Measurements from ENCODE around the gene SAP25.
A peak's percentile ranks its signal among the peaks of the same experiment; 100 is the strongest.

The SAP25 gene

DNA sequence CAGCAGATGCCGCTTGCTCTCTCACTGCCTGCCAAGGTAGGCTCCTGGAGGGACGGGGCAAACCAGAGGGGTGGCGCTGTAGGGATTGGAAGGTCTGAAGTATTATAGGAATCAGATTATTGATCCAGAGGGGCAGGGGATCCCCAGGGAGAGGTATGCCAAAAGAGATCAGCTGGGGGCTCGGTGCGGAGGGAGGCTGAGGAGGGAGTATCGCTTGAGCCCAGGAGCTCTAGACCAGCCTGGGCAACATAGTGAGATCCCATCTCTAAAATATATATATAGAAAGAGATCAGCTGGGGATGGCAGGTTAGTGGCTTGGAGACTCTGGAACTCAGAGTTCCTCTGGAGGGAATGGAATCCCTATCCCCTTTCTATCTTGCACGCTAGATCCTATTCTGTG is 21.5 kb upstream of the SAP25 start:
- DNase-seq (ENCODE audit: low read depth, low spot score): no peak

DNA sequence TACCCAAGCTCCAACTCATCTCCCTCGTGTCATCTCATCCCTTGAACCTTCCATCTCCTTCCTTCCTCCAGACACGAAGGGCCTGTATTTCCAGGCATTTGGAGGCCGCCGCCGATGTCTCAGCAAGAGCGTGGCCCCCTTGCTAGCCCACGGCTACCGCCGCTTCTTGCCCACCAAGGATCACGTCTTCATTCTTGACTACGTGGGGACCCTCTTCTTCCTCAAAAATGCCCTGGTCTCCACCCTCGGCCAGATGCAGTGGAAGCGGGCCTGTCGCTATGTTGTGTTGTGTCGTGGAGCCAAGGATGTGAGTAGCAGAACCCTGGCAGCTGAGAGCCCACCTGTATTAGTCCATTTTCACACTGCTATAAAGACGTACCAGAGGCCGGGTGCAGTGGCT is 17.9 kb upstream of the SAP25 start:
- DNase-seq (ENCODE audit: low read depth, low spot score): no peak

- no peak for DNase-seq (ENCODE audit: low read depth, low spot score)
Observed at GRCh38 chr7:100590077-100590737, 16.5 kb upstream of the SAP25 start.

DNA sequence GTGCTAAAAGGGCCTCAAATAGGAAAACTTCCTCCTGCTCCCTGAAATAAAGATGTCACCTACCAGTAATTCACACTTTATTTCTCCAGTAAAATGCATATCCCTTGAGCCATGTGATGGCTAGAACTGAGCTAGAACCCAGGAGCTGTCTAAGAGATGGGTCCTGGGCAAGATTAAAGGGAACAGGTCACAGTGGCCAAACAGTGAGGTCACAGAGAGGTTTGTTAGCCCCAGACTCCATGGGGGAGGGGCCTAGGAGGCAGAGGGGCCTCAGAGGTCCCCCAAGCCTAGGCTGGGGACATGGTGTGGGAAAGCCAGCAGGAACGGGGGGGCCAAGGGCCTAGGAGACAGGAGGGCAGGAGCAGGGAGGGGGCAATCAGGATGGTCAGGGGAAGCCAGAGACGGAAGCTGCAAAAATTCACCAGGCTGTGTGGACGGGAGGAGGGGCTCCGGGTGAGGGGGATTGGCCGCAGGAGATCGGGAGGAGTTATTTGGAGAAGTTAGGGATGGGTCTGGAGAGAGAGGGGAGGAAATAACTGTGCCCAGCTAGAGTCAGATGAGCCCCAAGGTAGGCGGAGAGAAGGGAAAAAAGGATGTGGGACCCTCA is 15.7 kb upstream of the SAP25 start:
- DNase-seq (ENCODE audit: low read depth, low spot score): no peak

GRCh38 chr7:100588438-100588837 is 14.7 kb upstream of the SAP25 start:
- no peak for DNase-seq (ENCODE audit: low read depth, low spot score)

DNA sequence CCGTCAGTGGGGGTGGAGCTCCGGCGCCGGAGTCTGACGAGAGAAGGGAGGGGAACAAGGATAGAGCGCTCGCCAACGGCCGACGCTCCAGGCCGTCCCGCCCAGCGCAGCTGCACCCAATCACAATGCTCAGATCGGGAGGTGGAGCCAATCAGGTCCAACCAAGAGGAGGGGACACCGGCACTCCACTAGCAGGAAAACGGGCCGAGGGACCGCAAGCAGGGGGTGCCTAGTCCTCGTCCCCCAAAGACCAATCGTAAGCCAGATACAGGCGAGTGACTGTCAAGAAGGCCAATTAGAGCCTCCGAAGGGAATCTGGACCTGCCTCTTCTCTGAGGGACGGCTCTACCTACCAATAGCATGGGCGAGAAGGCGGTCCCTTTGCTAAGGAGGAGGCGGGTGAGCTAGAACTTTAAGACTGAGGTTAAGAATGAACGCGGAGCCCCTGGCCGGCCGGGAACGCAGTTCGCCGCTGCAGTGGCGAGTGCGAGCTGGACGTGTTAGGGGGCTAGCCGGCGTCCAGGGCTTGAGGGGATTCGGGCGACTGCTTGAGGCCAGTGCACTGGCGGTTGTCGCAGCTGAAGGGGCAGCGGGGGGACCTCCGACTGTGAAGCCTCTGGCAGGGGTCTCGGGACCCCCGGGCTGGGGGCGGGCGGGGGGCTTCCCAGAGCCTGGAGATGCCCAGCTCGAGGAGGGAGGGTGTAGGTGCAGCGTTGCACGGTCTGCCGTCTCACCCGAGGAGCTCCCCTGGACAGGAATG is 12.7 kb upstream of the SAP25 start, which contains the start of gene FBXO24:
FBXO24 (plus strand) TSS at position 63 of the 760 bp plus-strand sequence; CDS start at position 361, 298 bp downstream.
- peak; percentile 100 for DNase-seq (ENCODE audit: low read depth, low spot score)

DNA sequence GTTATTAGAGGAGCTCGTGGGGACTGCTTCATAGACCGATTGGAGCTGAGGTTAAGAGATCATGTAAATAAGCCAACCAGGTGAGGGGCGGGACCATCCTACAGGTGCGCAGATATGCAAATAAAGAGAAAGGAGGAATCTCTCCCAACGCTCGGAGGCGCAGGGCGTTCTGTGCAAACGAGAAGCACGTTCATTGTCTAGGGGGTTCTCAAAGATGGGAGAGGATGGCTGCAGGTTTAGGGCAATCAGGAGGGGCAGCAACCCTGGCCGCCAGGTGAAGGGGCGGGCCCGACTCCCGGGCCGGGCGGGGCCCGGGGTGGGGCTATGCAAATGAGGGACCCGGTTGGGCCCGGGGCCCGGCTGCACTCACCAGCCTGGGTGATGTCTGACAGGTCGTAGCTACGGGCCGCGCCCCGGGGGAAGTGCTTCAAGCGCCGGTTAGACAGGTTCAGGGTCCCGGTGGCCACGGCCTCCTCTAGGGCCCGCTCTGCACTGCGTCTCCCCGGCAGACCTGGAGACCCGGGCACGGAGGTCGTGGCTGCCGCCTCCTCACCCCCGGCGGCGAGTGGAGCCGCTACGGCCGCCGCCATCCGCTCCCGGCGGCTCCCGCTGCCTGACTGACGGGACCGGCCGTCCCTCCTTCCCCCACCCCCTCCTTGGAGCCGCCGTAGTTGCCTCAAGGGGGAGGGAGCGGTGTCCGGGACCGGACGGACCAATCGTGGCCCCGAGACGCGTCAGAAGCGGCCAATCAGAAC is 12.0 kb upstream of the SAP25 start, which contains the start of gene LRCH4:
LRCH4 (minus strand) TSS at position 619 of the 755 bp plus-strand sequence; CDS start at position 590, 29 bp downstream.
- DNase-seq (ENCODE audit: low read depth, low spot score): no peak

- peak; percentile 86 for DNase-seq (ENCODE audit: low read depth, low spot score)
Observed at GRCh38 chr7:100584683-100585510, 11.2 kb upstream of the SAP25 start.

- no peak for DNase-seq (ENCODE audit: low read depth, low spot score)
Observed at GRCh38 chr7:100584054-100584682, 10.5 kb upstream of the SAP25 start.

DNA sequence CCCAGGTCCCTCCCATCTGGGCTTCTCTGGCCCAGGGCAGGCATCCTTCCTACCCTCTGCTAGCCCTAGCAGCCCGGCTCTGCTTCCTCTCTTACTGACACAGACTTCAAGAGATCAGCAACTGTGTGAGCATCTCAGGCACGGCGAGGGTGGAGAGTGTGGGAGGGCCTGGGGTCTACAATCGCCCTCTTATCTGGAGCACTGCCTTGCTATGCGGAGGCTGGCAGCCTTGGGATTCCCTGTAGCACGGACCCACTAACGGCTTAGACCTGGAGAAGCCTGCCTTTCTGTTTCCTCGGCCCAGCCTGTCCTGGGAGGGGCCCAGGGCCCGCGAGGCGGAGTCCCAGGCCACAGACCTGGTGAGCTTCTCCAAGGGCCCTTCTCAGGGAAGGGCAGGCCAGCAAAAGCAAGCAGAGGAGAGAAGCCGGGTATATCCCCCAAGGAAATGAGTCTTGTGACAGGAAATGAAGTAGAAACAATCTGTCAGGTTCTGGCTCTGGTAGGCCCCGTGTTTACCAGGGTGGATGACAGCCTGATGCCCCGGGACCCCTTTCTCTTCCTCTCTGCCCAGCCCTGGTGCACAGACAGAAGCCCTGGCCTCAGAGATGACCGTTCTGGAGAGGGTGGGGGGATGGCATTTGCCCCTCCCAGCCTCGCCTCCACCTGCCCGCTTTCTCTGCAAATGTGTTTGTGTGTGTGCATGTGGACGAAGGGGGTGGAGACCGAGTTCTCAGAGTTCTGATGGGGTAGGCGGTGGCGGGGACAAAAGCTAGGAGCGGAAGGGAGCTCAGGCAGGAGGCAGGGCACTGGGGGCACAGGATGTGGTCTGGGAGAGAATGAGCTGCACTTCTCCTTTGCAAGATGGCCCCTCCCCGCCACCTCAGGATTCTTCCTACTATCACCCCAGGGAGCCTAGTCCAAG is 9.7 kb upstream of the SAP25 start:
- peak; percentile 79 for DNase-seq (ENCODE audit: low read depth, low spot score)

GRCh38 chr7:100582650-100583049 is 8.9 kb upstream of the SAP25 start:
- no peak for DNase-seq (ENCODE audit: low read depth, low spot score)

GRCh38 chr7:100582041-100582579 is 8.4 kb upstream of the SAP25 start:
- no peak for DNase-seq (ENCODE audit: low read depth, low spot score)

- DNase-seq (ENCODE audit: low read depth, low spot score): no peak
Observed at GRCh38 chr7:100580466-100581283, 7.0 kb upstream of the SAP25 start.

GRCh38 chr7:100578246-100579183 is 4.8 kb upstream of the SAP25 start:
- DNase-seq (ENCODE audit: low read depth, low spot score): no peak

- no peak for DNase-seq (ENCODE audit: low read depth, low spot score)
Observed at GRCh38 chr7:100577507-100577906, 3.8 kb upstream of the SAP25 start.

DNA sequence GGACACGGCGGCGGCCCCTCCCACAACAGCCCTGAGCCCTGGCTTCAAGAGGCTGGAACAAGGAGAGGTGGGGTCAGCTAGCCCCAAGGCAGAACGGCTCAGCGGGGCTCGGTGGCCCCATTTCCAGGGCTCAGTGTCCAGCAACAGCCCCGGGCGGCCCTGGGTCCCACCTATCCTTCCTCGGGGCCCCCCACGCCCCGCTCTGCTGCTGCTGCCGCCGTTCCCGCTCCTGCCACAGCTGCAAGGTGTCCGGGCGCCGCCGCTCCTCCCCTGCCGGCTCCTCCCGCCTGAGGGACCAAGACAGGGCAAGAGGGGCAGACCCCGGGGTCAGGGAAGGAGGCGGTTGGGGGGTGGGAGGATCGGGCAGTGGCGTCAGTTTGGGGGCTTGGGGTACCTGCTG is 3.4 kb upstream of the SAP25 start:
- DNase-seq (ENCODE audit: low read depth, low spot score): no peak

GRCh38 chr7:100576384-100576993 is 2.8 kb upstream of the SAP25 start:
- no peak for DNase-seq (ENCODE audit: low read depth, low spot score)
